Epithelial cell of proximal tubule (primary cell): Measurements from ENCODE around the gene EPC2. TPM values are rescaled to one million over a fixed set of nuclear protein-coding genes. Genes with fewer than 3 reads are reported as not detected.
A peak's percentile ranks its signal among the peaks of the same experiment; 100 is the strongest.

ENCODE experiments used
- DNase-seq: peaks from one replicate; pipeline ENCODE4 v3.0.0-alpha.2; 2011; ENCODE audit warnings: low read depth
- H3K4me3 ChIP-seq: 2 replicates; pipeline ENCODE4 v1.5.1; 2011; ENCODE audit warnings: low read depth, mild to moderate bottlenecking, low read length
- CTCF ChIP-seq: conservative IDR thresholded peaks from 2 replicates; pipeline ENCODE4 v1.5.1; 2012; ENCODE audit warnings: low read depth, mild to moderate bottlenecking, low read length
- total RNA-seq: library from RNA; depleted of rRNA; stranded (reverse); fragments of >200 nt; gene quantifications from 2 replicates; pipeline ENCODE4 v1.2.3, GENCODE V29; 2015

Gene EPC2
- total RNA-seq, 1 donor from 2014 or later, result 15.3 TPM

- DNase-seq, result no peak
These were observed 39.6 kb upstream of the EPC2 start for GRCh38 chr2:148604927-148605326.

GRCh38 chr2:148607566-148607965, 37.0 kb upstream of the EPC2 start:
- H3K4me3 ChIP-seq, result no peak overlapping the region
- DNase-seq, result no peak
- no peak for TF ChIP-seq CTCF

More at GRCh38 chr2:148604927-148605326, 39.6 kb upstream of the EPC2 start:
- TF ChIP-seq CTCF, result no peak
- H3K4me3 ChIP-seq, result no peak overlapping the region

GRCh38 chr2:148613231-148614013, 31.1 kb upstream of the EPC2 start:
- TF ChIP-seq CTCF, result no peak
- no peak for DNase-seq

GRCh38 chr2:148614014-148614321, 30.6 kb upstream of the EPC2 start:
- no peak for TF ChIP-seq CTCF
- no peak overlapping the region for H3K4me3 ChIP-seq
- DNase-seq, result no peak

More at GRCh38 chr2:148613231-148614013, 31.1 kb upstream of the EPC2 start:
- H3K4me3 ChIP-seq, result no peak overlapping the region

GRCh38 chr2:148614322-148615049, 30.1 kb upstream of the EPC2 start:
- peak; percentile 63 for DNase-seq
- TF ChIP-seq CTCF, result no peak
- no peak overlapping the region for H3K4me3 ChIP-seq

GRCh38 chr2:148615381-148615841, 29.1 kb upstream of the EPC2 start:
- no peak for TF ChIP-seq CTCF
- no peak overlapping the region for H3K4me3 ChIP-seq
- no peak for DNase-seq
